ENCODE data around the gene TET2. TPM values are rescaled to one million over a fixed set of nuclear protein-coding genes. Genes with fewer than 3 reads are reported as not detected.

The TET2 gene
- total RNA-seq, 1 donor from 2014 or later, result 42.1 TPM

GRCh38 chr4:105122350-105122749, 24.3 kb upstream of the TET2 start:
- Mint-ChIP-seq H3K4me3 (no peak overlapping the region), H3K27ac (peak overlapping the region; percentile 67), H3K9me3 (peaks cover 3% of the 10 kb centered on the region), H3K4me1 (peaks cover 20% of the 10 kb centered on the region), H3K27me3 (ENCODE audit: low read depth) (no peaks in the 10 kb centered on the region), H3K36me3 (no peaks in the 10 kb centered on the region)
- TF ChIP-seq CTCF (IDR thresholded peaks at IDR 0.05; ENCODE audit: unreplicated experiment), result no peak
- no peak for DNase-seq (ENCODE audit: low spot score in 2 of 2, unreplicated experiment in 2 of 2)

- Mint-ChIP-seq H3K4me3 (no peak overlapping the region), H3K9me3 (peaks cover 3% of the 10 kb centered on the region), H3K4me1 (peaks cover 17% of the 10 kb centered on the region), H3K27me3 (ENCODE audit: low read depth) (no peaks in the 10 kb centered on the region), H3K27ac (peak overlapping the region; percentile 84), H3K36me3 (no peaks in the 10 kb centered on the region)
- no peak for DNase-seq (ENCODE audit: low spot score in 2 of 2, unreplicated experiment in 2 of 2)
- no peak for TF ChIP-seq CTCF (IDR thresholded peaks at IDR 0.05; ENCODE audit: unreplicated experiment)
Measured at GRCh38 chr4:105126311-105127169, 20.1 kb upstream of the TET2 start.

GRCh38 chr4:105127170-105127445, 19.6 kb upstream of the TET2 start:
- H3K36me3 Mint-ChIP-seq, result no peaks in the 10 kb centered on the region
- DNase-seq (ENCODE audit: low spot score in 2 of 2, unreplicated experiment in 2 of 2), result no peak
- no peak overlapping the region for H3K27ac Mint-ChIP-seq
- peaks cover 3% of the 10 kb centered on the region for H3K9me3 Mint-ChIP-seq
- H3K27me3 Mint-ChIP-seq (ENCODE audit: low read depth), result no peaks in the 10 kb centered on the region
- no peak overlapping the region for H3K4me3 Mint-ChIP-seq
- H3K4me1 Mint-ChIP-seq, result peaks cover 17% of the 10 kb centered on the region
- no peak for TF ChIP-seq CTCF (IDR thresholded peaks at IDR 0.05; ENCODE audit: unreplicated experiment)

- Mint-ChIP-seq H3K9me3 (peaks cover 7% of the 10 kb centered on the region), H3K36me3 (no peaks in the 10 kb centered on the region), H3K27me3 (ENCODE audit: low read depth) (no peaks in the 10 kb centered on the region), H3K27ac (no peak overlapping the region), H3K4me1 (peaks cover 14% of the 10 kb centered on the region), H3K4me3 (no peak overlapping the region)
- no peak for DNase-seq (ENCODE audit: low spot score in 2 of 2, unreplicated experiment in 2 of 2)
- no peak for TF ChIP-seq CTCF (IDR thresholded peaks at IDR 0.05; ENCODE audit: unreplicated experiment)
Measured at GRCh38 chr4:105128208-105128607, 18.5 kb upstream of the TET2 start.

- Mint-ChIP-seq H3K36me3 (no peaks in the 10 kb centered on the region), H3K9me3 (peaks cover 7% of the 10 kb centered on the region), H3K27me3 (ENCODE audit: low read depth) (no peaks in the 10 kb centered on the region), H3K27ac (no peak overlapping the region), H3K4me1 (peaks cover 14% of the 10 kb centered on the region), H3K4me3 (no peak overlapping the region)
- TF ChIP-seq CTCF (IDR thresholded peaks at IDR 0.05; ENCODE audit: unreplicated experiment), result no peak
- DNase-seq (ENCODE audit: low spot score in 2 of 2, unreplicated experiment in 2 of 2), result no peak
Measured at GRCh38 chr4:105129286-105130040, 17.2 kb upstream of the TET2 start.

All from mesothelial cell of epicardium (in vitro differentiated cells).